Activated T-helper 2 cell treated with anti-CD3 and anti-CD28 coated beads, Interferon-gamma antibody, Interleukin-2, Interleukin-4, amounts not matched to agents 10 μg/mL and 5 μg/mL and 100 μg/mL, durations not matched to agents 14 hours and 24 hours and 36 hours (primary cell): ENCODE data around the gene SLC12A7. TPM values are rescaled to one million over a fixed set of nuclear protein-coding genes. Genes with fewer than 3 reads are reported as not detected.

Experiments used
- DNase-seq: peaks from one replicate; pipeline ENCODE4 v3.0.0; 2021; ENCODE audit warnings: low spot score
- H3K27ac Mint-ChIP-seq: one replicate; pipeline ENCODE4 v1.8.0; 2021; ENCODE audit warnings: mixed read lengths
- H3K27me3 Mint-ChIP-seq: one replicate; pipeline ENCODE4 v1.8.0; 2021; ENCODE audit warnings: low read depth, mixed read lengths
- H3K36me3 Mint-ChIP-seq: one replicate; pipeline ENCODE4 v1.8.0; 2021; ENCODE audit warnings: low read depth, mixed read lengths
- H3K4me1 Mint-ChIP-seq: one replicate; pipeline ENCODE4 v1.8.0; 2021; ENCODE audit warnings: low read depth, mixed read lengths
- H3K4me3 Mint-ChIP-seq: one replicate; pipeline ENCODE4 v1.8.0; 2021; ENCODE audit warnings: low read depth, mild to moderate bottlenecking, moderate library complexity, mixed read lengths
- H3K9me3 Mint-ChIP-seq: one replicate; pipeline ENCODE4 v1.8.0; 2021; ENCODE audit warnings: mixed read lengths
- intact Hi-C: fragments of 100-400 bp; cut with micrococcal nuclease; formaldehyde crosslinking; loops from one replicate; pipeline ENCODE4 v1.15.1; 2023
- total RNA-seq: library from RNA; stranded (reverse); gene quantifications from 2 replicates; pipeline ENCODE4 v1.2.3, GENCODE V29; 2022

SLC12A7 gene
- total RNA-seq, 1 donor from 2014 or later, result 31.9 TPM

GRCh38 chr5:1152156-1152555, 40.3 kb upstream of the SLC12A7 start:
- H3K27me3 Mint-ChIP-seq, result peaks cover 25% of the 10 kb centered on the region
- H3K27ac Mint-ChIP-seq, result no peak overlapping the region
- H3K4me3 Mint-ChIP-seq, result no peak overlapping the region
- intact Hi-C loops, result no loop called here
- DNase-seq, result no peak
- no peaks in the 10 kb centered on the region for H3K36me3 Mint-ChIP-seq
- no peaks in the 10 kb centered on the region for H3K9me3 Mint-ChIP-seq
- H3K4me1 Mint-ChIP-seq, result no peaks in the 10 kb centered on the region

GRCh38 chr5:1151316-1151715, 39.5 kb upstream of the SLC12A7 start:
- no peaks in the 10 kb centered on the region for H3K4me1 Mint-ChIP-seq
- H3K27ac Mint-ChIP-seq, result no peak overlapping the region
- intact Hi-C loops, result no loop called here

GRCh38 chr5:1150866-1151265, 39.0 kb upstream of the SLC12A7 start:
- H3K4me1 Mint-ChIP-seq, result no peaks in the 10 kb centered on the region
- peaks cover 18% of the 10 kb centered on the region for H3K27me3 Mint-ChIP-seq
- H3K4me3 Mint-ChIP-seq, result no peak overlapping the region

More at GRCh38 chr5:1151316-1151715, 39.5 kb upstream of the SLC12A7 start:
- no peaks in the 10 kb centered on the region for H3K36me3 Mint-ChIP-seq
- no peak for DNase-seq
- H3K9me3 Mint-ChIP-seq, result no peaks in the 10 kb centered on the region
- peaks cover 18% of the 10 kb centered on the region for H3K27me3 Mint-ChIP-seq
- H3K4me3 Mint-ChIP-seq, result no peak overlapping the region

GRCh38 chr5:1144638-1145396, 33.0 kb upstream of the SLC12A7 start:
- intact Hi-C loops, result no loop called here
- Mint-ChIP-seq H3K36me3 (no peaks in the 10 kb centered on the region), H3K9me3 (no peaks in the 10 kb centered on the region), H3K27ac (no peak overlapping the region), H3K27me3 (peaks cover 2% of the 10 kb centered on the region), H3K4me1 (peaks cover 3% of the 10 kb centered on the region), H3K4me3 (no peak overlapping the region)
- no peak for DNase-seq

More at GRCh38 chr5:1150866-1151265, 39.0 kb upstream of the SLC12A7 start:
- H3K36me3 Mint-ChIP-seq, result no peaks in the 10 kb centered on the region
- no peak for DNase-seq
- intact Hi-C loops, result no loop called here
- no peak overlapping the region for H3K27ac Mint-ChIP-seq
- no peaks in the 10 kb centered on the region for H3K9me3 Mint-ChIP-seq

GRCh38 chr5:1144089-1144488, 32.2 kb upstream of the SLC12A7 start:
- no peak for DNase-seq
- no peaks in the 10 kb centered on the region for H3K9me3 Mint-ChIP-seq
- no peak overlapping the region for H3K27ac Mint-ChIP-seq
- intact Hi-C loops, result no loop called here
- H3K36me3 Mint-ChIP-seq, result no peaks in the 10 kb centered on the region
- H3K27me3 Mint-ChIP-seq, result peaks cover 2% of the 10 kb centered on the region
- peaks cover 3% of the 10 kb centered on the region for H3K4me1 Mint-ChIP-seq
- H3K4me3 Mint-ChIP-seq, result no peak overlapping the region

- no peak overlapping the region for H3K4me3 Mint-ChIP-seq
- H3K4me1 Mint-ChIP-seq, result peaks cover 3% of the 10 kb centered on the region
- no peak overlapping the region for H3K27ac Mint-ChIP-seq
- H3K27me3 Mint-ChIP-seq, result peaks cover 2% of the 10 kb centered on the region
- H3K36me3 Mint-ChIP-seq, result no peaks in the 10 kb centered on the region
- DNase-seq, result no peak
- intact Hi-C loops, result no loop called here
- no peaks in the 10 kb centered on the region for H3K9me3 Mint-ChIP-seq
Measured at GRCh38 chr5:1143670-1143951, 31.7 kb upstream of the SLC12A7 start.

- DNase-seq, result no peak
- no peak overlapping the region for H3K27ac Mint-ChIP-seq
- H3K27me3 Mint-ChIP-seq, result peaks cover 2% of the 10 kb centered on the region
- peaks cover 5% of the 10 kb centered on the region for H3K4me1 Mint-ChIP-seq
- no peak overlapping the region for H3K4me3 Mint-ChIP-seq
- intact Hi-C loops, result no loop called here
- no peaks in the 10 kb centered on the region for H3K36me3 Mint-ChIP-seq
- no peaks in the 10 kb centered on the region for H3K9me3 Mint-ChIP-seq
Measured at GRCh38 chr5:1142886-1143669, 31.2 kb upstream of the SLC12A7 start.

GRCh38 chr5:1141834-1142233, 30.0 kb upstream of the SLC12A7 start:
- Mint-ChIP-seq H3K4me1 (peaks cover 7% of the 10 kb centered on the region), H3K4me3 (no peak overlapping the region), H3K27ac (no peak overlapping the region), H3K36me3 (no peaks in the 10 kb centered on the region), H3K27me3 (peaks cover 2% of the 10 kb centered on the region), H3K9me3 (no peaks in the 10 kb centered on the region)
- DNase-seq, result no peak
- intact Hi-C loops, result no loop called here

GRCh38 chr5:1140818-1141189, 28.9 kb upstream of the SLC12A7 start:
- Mint-ChIP-seq H3K4me1 (peaks cover 7% of the 10 kb centered on the region), H3K9me3 (no peaks in the 10 kb centered on the region), H3K36me3 (no peaks in the 10 kb centered on the region), H3K4me3 (no peak overlapping the region), H3K27me3 (peaks cover 2% of the 10 kb centered on the region), H3K27ac (no peak overlapping the region)
- DNase-seq, result no peak
- intact Hi-C loops, result loop anchor here (1.0 kb wide), 1 partner anchor 218 kb away; no protein-coding TSS in a partner anchor

- H3K4me1 Mint-ChIP-seq, result peaks cover 7% of the 10 kb centered on the region
- intact Hi-C loops, result loop anchor here (1.0 kb wide), 1 partner anchor 217 kb away; no protein-coding TSS in a partner anchor
- no peak overlapping the region for H3K4me3 Mint-ChIP-seq
- H3K9me3 Mint-ChIP-seq, result no peaks in the 10 kb centered on the region
- no peaks in the 10 kb centered on the region for H3K36me3 Mint-ChIP-seq
- H3K27me3 Mint-ChIP-seq, result peaks cover 2% of the 10 kb centered on the region
- peak; percentile 75 for DNase-seq
- H3K27ac Mint-ChIP-seq, result no peak overlapping the region
Measured at GRCh38 chr5:1140171-1140817, 28.4 kb upstream of the SLC12A7 start.

- Mint-ChIP-seq H3K27me3 (peaks cover 2% of the 10 kb centered on the region), H3K36me3 (no peaks in the 10 kb centered on the region), H3K27ac (no peak overlapping the region), H3K9me3 (no peaks in the 10 kb centered on the region), H3K4me1 (peaks cover 7% of the 10 kb centered on the region), H3K4me3 (no peak overlapping the region)
- intact Hi-C loops, result loop anchor here (1.0 kb wide), 1 partner anchor 216 kb away; no protein-coding TSS in a partner anchor
- no peak for DNase-seq
Measured at GRCh38 chr5:1139331-1140170, 27.7 kb upstream of the SLC12A7 start.

GRCh38 chr5:1138445-1139245, 26.8 kb upstream of the SLC12A7 start:
- DNase-seq, result no peak
- intact Hi-C loops, result no loop called here
- Mint-ChIP-seq H3K9me3 (no peaks in the 10 kb centered on the region), H3K4me1 (peaks cover 8% of the 10 kb centered on the region), H3K27ac (no peak overlapping the region), H3K4me3 (no peak overlapping the region), H3K27me3 (peaks cover 2% of the 10 kb centered on the region), H3K36me3 (no peaks in the 10 kb centered on the region)
